Cerebellar cortex (tissue), 1 donor: ENCODE data around the gene NDRG3.
A peak's percentile ranks its signal among the peaks of the same experiment; 100 is the strongest.
"Not testable (repeated sequence)": the region's sequence is repeated elsewhere in the genome, so short reads cannot be mapped to it uniquely, and the experiment has no call there.

Source experiments
- DNase-seq: peaks from one replicate; pipeline ENCODE4 v3.0.0-alpha.2; 2015; ENCODE audit warnings: low spot score

The NDRG3 gene

GRCh38 chr20:36687850-36688249, 58.0 kb downstream of the NDRG3 start:
- peak; percentile 52 for DNase-seq

GRCh38 chr20:36686944-36687343, 58.9 kb downstream of the NDRG3 start:
- DNase-seq = no peak

- DNase-seq = no peak
Observed at GRCh38 chr20:36686504-36686903, 59.4 kb downstream of the NDRG3 start.

GRCh38 chr20:36684747-36685146, 61.1 kb downstream of the NDRG3 start:
- no peak for DNase-seq

- no peak for DNase-seq
Observed at GRCh38 chr20:36682311-36682710, 63.6 kb downstream of the NDRG3 start.

GRCh38 chr20:36677422-36677771, 68.5 kb downstream of the NDRG3 start:
- DNase-seq = no peak

- peak; percentile 87 for DNase-seq
Observed at GRCh38 chr20:36676701-36677421, 69.0 kb downstream of the NDRG3 start.

GRCh38 chr20:36675545-36675944, 70.3 kb downstream of the NDRG3 start:
- DNase-seq = not testable (repeated sequence)

- DNase-seq = no peak
Observed at GRCh38 chr20:36672991-36673390, 72.9 kb downstream of the NDRG3 start.

- peak; percentile 45 for DNase-seq
Observed at GRCh38 chr20:36670665-36671357, 75.1 kb downstream of the NDRG3 start.

- peak; percentile 66 for DNase-seq
Observed at GRCh38 chr20:36666181-36666740, 79.6 kb downstream of the NDRG3 start.

- DNase-seq = no peak
Observed at GRCh38 chr20:36663031-36663430, 82.9 kb downstream of the NDRG3 start.

GRCh38 chr20:36658300-36658699, 87.6 kb downstream of the NDRG3 start:
- no peak for DNase-seq

- no peak for DNase-seq
Observed at GRCh38 chr20:36656733-36657132, 89.2 kb downstream of the NDRG3 start.

GRCh38 chr20:36655004-36655403, 90.9 kb downstream of the NDRG3 start:
- no peak for DNase-seq

GRCh38 chr20:36654506-36654905, 91.4 kb downstream of the NDRG3 start:
- no peak for DNase-seq

- no peak for DNase-seq
Observed at GRCh38 chr20:36653456-36653855, 92.4 kb downstream of the NDRG3 start.

- no peak for DNase-seq
Observed at GRCh38 chr20:36647196-36648121, 98.4 kb downstream of the NDRG3 start.

GRCh38 chr20:36646678-36647077, 99.2 kb downstream of the NDRG3 start:
- DNase-seq = no peak

GRCh38 chr20:36645998-36646397, 99.9 kb downstream of the NDRG3 start, which contains the start of gene SLA2:
Gene SLA2, minus strand, starts transcription at chr20:36646196. Its CDS starts 4,861 bp downstream, at chr20:36641335.
- no peak for DNase-seq

- no peak for DNase-seq
Observed at GRCh38 chr20:36645353-36645752, 100.5 kb downstream of the NDRG3 start.

GRCh38 chr20:36644706-36645095, 101.2 kb downstream of the NDRG3 start:
- no peak for DNase-seq
